ENCODE data around the gene CFAP92.

The CFAP92 gene

DNA sequence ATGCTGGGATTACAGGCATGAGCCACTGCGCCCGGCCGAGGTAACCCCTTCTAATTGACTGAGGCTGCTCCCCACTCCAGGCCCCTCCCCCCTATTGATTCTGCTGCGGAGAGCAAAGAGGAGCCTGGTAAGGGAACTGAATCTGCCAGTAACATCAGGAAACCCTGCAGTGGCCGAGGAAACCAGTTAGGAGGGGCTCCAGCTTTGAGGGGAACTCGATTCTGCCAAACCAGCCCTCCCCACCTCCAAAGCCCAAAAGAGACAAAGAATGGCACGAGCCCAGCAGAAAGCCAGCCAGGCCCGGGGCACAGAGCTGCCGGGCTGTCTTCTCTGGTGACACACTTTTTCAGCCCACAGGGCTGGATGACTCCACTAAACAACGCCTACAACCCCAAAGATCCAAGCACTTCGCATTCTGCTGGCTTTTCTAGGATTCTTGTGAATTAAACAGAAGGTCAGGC lies 129.5 kb downstream of the CFAP92 start:
- DNase-seq (ENCODE audit: low spot score) = no peak
- peaks cover 21% of the 10 kb centered on the region for H3K9me3 Mint-ChIP-seq
- no peak overlapping the region for H3K27ac Mint-ChIP-seq
- peaks cover 11% of the 10 kb centered on the region for H3K36me3 Mint-ChIP-seq (ENCODE audit: low read depth)
- H3K4me1 Mint-ChIP-seq (ENCODE audit: low read depth) = no peaks in the 10 kb centered on the region
- no peak overlapping the region for H3K4me3 Mint-ChIP-seq
- H3K27me3 Mint-ChIP-seq (ENCODE audit: low read depth) = no peaks in the 10 kb centered on the region

DNA sequence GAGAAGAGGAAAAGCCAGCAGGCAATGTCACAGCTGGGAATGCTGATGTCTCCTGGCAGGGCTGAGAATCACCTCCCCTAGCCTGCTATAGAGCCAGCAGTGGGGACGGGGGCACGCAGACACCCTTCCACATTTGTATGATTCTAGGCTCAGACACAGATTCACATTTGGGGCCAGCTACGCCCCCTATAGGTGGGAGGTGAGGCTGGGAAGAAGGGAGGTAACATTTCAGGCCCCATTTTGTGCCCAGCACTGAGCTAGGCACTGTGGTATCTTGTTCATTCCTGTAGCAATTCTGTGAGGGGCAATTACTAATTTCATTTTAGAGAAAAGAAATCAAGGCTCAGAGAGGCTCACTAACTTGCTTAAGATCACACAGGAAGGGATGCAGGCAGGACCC lies 130.3 kb downstream of the CFAP92 start:
- no peak overlapping the region for H3K4me3 Mint-ChIP-seq
- no peaks in the 10 kb centered on the region for H3K27me3 Mint-ChIP-seq (ENCODE audit: low read depth)
- DNase-seq (ENCODE audit: low spot score) = no peak
- peaks cover 29% of the 10 kb centered on the region for H3K9me3 Mint-ChIP-seq
- peaks cover 11% of the 10 kb centered on the region for H3K36me3 Mint-ChIP-seq (ENCODE audit: low read depth)
- no peak overlapping the region for H3K27ac Mint-ChIP-seq
- no peaks in the 10 kb centered on the region for H3K4me1 Mint-ChIP-seq (ENCODE audit: low read depth)

DNA sequence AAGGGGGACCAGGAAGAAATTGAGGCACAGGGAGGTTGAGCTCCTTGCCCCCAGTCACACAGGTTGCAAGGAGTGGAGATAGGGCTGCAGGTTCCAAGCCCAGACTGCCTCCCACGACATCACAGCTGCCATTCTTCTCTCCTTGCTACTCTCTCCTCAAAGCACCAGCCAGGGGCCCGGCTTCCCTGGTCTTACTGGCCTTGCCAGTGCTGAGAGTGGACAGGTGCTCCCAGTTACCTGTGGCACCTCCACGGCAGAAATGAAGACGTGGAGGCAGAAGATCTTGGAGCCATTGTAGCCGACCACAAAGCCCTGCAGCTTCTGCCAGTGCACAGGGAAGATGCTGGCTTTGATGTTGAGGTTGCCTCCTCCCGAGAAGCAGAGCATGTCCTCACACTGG lies 132.4 kb downstream of the CFAP92 start:
- H3K9me3 Mint-ChIP-seq = peaks cover 44% of the 10 kb centered on the region

More for the DNA sequence above, 132.4 kb downstream of the CFAP92 start:
- H3K4me3 Mint-ChIP-seq = no peak overlapping the region
- H3K4me1 Mint-ChIP-seq (ENCODE audit: low read depth) = no peaks in the 10 kb centered on the region
- H3K27ac Mint-ChIP-seq = no peak overlapping the region
- H3K27me3 Mint-ChIP-seq (ENCODE audit: low read depth) = no peaks in the 10 kb centered on the region
- H3K36me3 Mint-ChIP-seq (ENCODE audit: low read depth) = peaks cover 13% of the 10 kb centered on the region
- no peak for DNase-seq (ENCODE audit: low spot score)

Measured in T-helper 2 cell treated with Interferon-gamma antibody and Interleukin-4, amounts not matched to agents 5 μg/mL and 100 μg/mL, for 36 hours (primary cell).